Measurements from ENCODE around the gene COX5A.
"Not testable (repeated sequence)": the region's sequence is repeated elsewhere in the genome, so short reads cannot be mapped to it uniquely, and the experiment has no call there.

COX5A gene

GRCh38 chr15:74903676-74904075 is 34.2 kb downstream of the COX5A start:
- no peak for TF ChIP-seq CTCF (IDR thresholded peaks at IDR 0.05; ENCODE audit: insufficient read depth, low read depth, low read length, missing control alignments)
- DNase-seq (ENCODE audit: low read depth) = no peak
- H3K4me3 ChIP-seq (ENCODE audit: low read depth, low read length) = no peak overlapping the region

GRCh38 chr15:74902295-74903075 is 35.4 kb downstream of the COX5A start:
- TF ChIP-seq CTCF (IDR thresholded peaks at IDR 0.05; ENCODE audit: insufficient read depth, low read depth, low read length, missing control alignments) = no peak
- DNase-seq (ENCODE audit: low read depth) = no peak
- no peak overlapping the region for H3K4me3 ChIP-seq (ENCODE audit: low read depth, low read length)

GRCh38 chr15:74901612-74902063 is 36.2 kb downstream of the COX5A start:
- DNase-seq (ENCODE audit: low read depth) = peak; percentile 70
- peak; percentile 74 for TF ChIP-seq CTCF (IDR thresholded peaks at IDR 0.05; ENCODE audit: insufficient read depth, low read depth, low read length, missing control alignments)
- H3K4me3 ChIP-seq (ENCODE audit: low read depth, low read length) = no peak overlapping the region

GRCh38 chr15:74897300-74897701 is 40.6 kb downstream of the COX5A start:
- TF ChIP-seq CTCF (IDR thresholded peaks at IDR 0.05; ENCODE audit: insufficient read depth, low read depth, low read length, missing control alignments) = no peak
- no peak overlapping the region for H3K4me3 ChIP-seq (ENCODE audit: low read depth, low read length)
- no peak for DNase-seq (ENCODE audit: low read depth)

- H3K4me3 ChIP-seq (ENCODE audit: low read depth, low read length) = no peak overlapping the region
- no peak for TF ChIP-seq CTCF (IDR thresholded peaks at IDR 0.05; ENCODE audit: insufficient read depth, low read depth, low read length, missing control alignments)
- no peak for DNase-seq (ENCODE audit: low read depth)
These were observed 41.6 kb downstream of the COX5A start for GRCh38 chr15:74896316-74896715.

- TF ChIP-seq CTCF (IDR thresholded peaks at IDR 0.05; ENCODE audit: insufficient read depth, low read depth, low read length, missing control alignments) = no peak
- DNase-seq (ENCODE audit: low read depth) = no peak
- no peak overlapping the region for H3K4me3 ChIP-seq (ENCODE audit: low read depth, low read length)
These were observed 42.0 kb downstream of the COX5A start for GRCh38 chr15:74895830-74896229.

GRCh38 chr15:74894383-74894782 is 43.5 kb downstream of the COX5A start:
- not testable (repeated sequence) for H3K4me3 ChIP-seq (ENCODE audit: low read depth, low read length); DNase-seq (ENCODE audit: low read depth)

Data from GM12865 (cell line).